Putamen (tissue), 1 donor: ENCODE results near the gene MAPK8.

Source experiments
- DNase-seq: peaks from one replicate; pipeline ENCODE4 v3.0.0-alpha.2; 2016; ENCODE audit warnings: low spot score

The MAPK8 gene

DNA sequence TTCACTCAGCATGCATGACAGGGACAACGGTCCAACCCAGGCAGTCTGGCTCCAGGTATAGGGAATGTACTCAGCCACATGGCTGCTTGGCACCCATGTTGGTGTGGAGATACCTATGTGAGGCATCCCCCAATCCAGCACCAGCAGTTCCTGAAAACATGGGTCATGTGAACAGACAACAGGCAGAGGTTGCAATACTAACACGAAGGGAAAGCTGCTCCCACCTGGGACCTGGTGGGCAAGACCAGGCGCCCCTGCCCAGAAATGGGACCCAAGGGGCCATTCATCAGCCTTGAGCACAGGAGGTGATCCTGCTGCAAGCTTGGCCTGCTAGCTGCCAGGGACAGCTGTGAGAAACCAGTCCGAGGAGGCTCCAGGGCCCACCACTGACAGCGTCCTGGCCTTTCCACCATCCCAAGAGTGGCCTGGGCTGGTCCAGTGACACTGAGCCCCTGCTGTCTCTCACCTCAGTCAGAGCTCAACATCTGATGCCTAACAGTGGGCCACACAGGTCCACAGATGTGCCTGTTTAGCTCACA, 156.1 kb downstream of the MAPK8 start:
- DNase-seq = no peak

- no peak for DNase-seq
Observed at GRCh38 chr10:48463318-48464003, 157.0 kb downstream of the MAPK8 start.

- DNase-seq = no peak
Observed at GRCh38 chr10:48464121-48464870, 157.8 kb downstream of the MAPK8 start.

- DNase-seq = peak; percentile 49
Observed at GRCh38 chr10:48464871-48465736, 158.6 kb downstream of the MAPK8 start.

DNA sequence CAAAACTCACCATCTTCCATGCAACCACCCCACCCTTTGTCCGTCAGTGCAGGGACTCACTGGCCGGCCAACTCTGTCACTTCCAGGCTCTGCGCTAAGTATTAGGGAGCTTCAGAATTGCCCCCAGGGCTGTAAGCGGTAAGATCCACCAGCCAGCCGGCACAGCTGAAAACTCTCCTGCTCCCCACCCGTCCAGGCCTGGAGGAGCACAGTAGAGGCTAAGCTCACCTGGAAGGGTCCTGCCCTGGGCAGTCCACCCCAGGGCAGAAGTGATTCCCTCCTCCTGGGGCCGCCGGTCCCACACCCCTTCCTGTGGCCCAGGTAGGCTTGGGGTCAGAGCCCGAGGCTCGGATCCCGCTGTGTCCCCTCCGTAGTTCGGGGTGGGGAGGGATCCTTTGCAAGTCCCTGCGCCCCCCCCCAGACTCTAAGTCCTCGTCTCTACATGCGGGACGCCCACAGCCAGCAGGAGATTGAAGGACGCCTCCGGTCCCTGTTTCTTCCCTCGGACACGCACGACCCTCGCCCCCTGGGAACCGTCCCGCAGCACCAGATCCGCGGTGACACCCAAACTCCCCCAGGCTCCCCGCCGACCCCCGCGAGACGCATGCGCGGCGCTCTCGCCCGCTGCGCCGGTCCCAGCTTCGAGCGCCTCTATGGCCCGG, 159.5 kb downstream of the MAPK8 start:
- DNase-seq = no peak

DNA sequence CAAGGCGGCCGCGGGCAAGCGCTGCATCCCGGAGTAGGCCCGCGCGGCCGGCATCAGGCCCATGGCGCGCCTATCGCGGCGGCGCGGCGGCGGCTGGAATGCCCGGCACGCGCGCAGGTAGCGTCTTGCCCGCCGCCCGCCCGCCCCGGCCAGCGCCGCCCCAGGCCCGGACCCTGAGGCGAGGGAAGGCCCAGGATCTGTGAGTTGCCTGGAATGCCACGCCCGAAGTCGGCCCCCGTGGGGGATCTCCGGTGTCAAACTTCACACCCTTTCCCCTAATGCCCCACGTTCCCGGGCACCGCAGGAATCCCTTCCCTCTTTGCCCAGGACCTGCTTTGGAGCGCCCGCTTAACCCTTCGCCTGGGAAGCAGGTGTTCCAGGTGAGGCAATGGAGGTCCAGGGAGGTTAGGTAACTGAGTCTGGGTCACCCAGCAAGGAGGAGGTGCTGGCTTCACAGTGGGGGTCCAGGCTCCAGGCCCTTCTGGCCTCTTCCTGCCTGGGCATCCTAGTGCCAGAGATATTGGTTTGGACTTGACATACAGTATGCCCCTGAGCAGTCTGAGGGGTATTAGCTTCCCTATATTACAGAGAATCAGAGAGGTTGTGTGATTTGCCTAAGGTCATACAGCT, 160.2 kb downstream of the MAPK8 start:
- DNase-seq = no peak

DNA sequence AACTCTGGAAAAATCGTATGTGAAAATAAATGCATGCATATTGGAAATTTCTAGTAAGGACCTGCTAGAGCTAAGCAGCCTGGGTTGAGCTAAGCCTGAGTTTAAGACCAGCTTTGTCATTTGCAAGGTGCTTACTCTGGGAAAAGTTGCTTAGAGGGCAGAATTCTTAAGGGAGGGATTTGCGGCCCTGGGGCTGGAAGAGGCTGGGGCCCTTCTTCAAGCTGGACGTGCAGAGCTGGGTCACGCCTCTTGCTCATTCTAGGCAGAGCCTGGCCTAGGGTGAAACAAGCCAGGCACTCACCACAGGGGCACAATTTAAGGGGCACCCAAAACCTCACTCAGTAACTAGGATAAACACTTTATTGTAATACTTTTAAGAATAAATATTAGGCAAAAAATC, 161.2 kb downstream of the MAPK8 start:
- no peak for DNase-seq

DNA sequence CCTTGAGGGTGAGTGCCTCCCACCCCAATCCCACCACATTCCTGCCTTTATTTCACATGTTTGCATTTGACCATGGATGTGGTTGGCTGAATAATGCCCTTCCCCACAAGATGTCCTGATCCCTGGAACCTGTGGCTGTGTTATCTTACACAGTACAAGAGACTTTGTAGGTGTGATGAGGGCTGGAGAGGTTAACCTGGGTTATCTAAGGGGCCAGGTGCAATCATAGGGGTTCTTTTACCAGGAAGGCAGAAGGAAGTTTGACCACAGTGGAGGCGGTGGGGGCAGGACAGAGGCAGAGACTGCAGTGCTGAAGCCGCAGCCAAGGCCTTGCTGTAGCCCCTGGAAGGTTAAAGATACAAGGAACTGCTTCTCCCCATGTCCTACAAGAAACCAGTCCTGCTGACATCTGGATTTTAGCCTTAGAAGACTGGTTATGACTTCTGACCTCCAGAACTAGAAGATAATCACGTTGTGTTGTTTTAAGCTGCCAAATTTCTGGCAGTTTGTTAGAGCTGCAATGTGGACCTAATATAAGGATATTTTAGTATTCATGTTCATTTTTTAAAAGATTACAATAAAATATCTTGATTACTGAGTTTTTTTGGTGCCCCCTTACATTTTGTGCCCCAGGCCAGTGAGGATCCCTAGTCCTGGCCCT, 161.8 kb downstream of the MAPK8 start:
- no peak for DNase-seq

DNA sequence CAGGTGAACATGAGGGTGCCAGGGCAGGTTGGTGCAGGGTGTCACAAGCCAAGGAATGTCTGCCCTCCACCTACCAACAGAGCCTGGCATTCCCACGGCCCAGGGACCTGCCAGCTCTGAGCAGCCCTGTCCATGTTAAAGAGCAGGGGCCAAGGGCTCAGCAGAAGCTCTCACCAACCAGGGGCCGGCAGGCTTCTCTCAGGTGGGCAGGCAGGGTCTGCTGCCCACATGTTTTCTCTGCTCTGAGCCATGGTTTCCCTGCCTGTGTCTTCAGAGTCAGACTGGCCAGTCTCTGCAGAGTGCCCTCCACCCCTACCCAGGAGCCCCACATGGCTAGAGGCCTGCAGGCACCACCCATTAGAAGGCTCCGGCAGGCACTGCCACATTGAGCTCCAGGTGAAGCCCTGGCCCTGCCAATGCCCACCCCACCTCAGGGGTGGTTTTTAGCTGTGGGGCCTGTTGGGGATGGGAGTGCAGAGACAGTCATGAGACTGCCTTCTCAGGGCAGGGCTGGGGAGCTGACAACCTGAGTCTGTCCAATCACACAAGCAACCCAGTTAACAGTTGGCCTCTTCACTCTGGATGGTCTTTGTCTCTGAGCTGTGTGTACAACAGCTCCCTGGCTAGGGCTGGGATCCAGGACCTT, 162.5 kb downstream of the MAPK8 start:
- no peak for DNase-seq

GRCh38 chr10:48469516-48470020, 163.1 kb downstream of the MAPK8 start:
- DNase-seq = no peak

DNA sequence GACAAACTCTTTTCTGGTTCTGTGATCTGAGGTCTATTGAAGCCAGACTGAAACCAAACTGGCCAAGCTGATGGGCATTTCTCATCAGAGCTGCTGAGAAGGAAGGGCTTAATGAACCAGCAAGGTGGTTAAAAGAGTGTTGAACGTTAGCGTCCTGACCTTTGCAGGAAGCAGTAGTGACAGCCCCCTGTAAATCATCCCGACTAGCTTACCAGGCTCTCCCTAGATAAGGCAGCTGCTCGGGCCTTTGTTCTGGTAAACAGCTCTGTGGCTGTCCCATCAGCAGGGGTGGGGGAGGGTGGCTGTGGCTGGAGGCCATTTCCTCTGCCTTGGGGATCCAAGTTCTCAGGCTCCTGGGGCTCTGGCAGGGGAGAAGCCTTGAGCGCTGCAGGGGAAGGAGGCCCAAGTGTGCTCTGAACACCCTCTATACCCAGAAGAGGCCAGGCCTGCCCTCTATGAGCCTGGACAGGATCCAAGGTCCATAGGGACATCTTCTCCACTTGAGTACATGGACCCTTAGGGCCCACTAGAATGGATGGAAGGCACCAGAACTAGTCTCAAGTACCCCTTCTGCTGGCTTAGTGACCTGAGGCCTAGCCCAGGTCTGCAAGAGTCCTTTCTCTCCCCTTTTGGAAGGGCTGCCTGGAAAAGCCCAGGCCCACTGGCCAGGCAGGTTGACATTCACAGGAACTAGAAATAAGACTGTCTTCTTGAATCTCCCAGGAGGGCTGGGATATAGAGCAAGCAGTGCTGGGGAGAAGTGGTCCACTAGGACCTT, 163.8 kb downstream of the MAPK8 start:
- peak; percentile 54 for DNase-seq

- DNase-seq = no peak
Observed at GRCh38 chr10:48470893-48471805, 164.7 kb downstream of the MAPK8 start.

DNA sequence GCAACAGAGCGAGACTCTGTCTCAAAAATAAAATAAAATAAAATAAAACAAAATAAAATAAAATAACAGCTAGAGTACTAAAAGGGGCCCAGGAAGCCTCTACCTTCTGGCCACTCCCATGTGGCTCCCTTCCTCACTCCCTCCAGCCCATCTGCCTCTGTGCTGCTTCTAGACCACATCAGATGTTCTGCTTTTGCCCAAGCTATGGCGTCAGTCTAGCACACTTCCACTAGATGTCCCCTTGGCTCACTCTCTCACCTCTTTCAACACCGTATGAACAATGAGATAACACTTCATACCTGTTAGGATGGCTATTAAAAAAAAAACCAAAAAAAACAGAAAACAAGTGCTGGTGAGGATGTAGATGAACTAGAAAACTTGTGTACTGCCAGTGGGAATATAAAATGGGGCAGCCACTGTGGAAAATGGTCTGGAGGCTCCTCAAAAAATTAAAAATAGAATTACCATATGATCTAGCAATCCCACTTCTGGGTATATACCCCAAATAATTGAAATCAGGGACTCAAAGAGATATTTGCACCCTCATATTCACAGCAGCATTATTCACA, 166.1 kb downstream of the MAPK8 start:
- DNase-seq = no peak

DNA sequence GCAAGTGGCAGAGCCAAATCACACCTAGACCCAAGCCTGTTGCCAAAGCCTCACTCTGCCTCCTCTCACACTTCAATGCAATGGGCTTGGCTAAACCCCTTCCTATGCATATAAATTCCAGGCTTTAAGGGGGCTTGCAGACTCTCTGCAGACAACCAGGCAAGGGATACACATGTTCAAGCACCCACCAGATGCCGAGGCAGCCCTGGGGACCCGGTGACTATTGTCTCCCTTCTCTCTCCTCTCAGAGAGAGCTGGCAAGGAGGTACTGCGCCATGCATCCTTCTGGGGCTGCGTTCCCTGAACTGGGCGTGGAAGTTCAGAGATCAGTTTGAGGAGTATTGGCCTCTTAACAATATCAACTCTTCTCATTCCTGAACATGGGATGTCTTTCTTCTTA, 167.2 kb downstream of the MAPK8 start:
- DNase-seq = no peak

DNA sequence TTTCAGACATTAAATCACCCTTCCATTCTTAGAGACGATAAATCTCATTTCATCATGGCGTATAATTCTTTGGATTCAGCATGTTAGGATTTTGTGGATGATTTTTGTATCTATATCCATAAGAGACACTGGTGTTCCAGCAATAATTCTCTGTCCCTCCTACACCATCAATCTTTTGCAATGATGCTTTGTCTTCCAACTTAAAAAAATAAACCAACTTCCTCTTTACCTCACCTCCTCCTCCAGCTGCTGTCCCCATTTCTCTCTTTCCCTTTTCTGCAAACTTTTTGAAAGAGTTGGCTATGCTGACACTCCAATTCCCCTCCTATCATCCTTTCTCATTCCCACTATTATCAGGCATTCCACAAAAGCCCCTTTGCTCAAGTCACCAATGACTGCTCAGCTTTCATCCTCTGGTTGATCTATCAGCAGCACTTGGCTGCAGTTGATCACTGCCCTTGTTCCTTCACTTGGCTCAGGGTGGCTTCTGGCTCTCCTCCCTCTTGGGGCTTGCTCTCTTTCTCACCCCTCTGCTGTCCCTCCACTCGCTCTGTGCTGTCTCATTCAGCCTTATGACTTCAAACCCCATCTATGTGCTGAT, 168.4 kb downstream of the MAPK8 start:
- no peak for DNase-seq

- no peak for DNase-seq
Observed at GRCh38 chr10:48475943-48476278, 169.4 kb downstream of the MAPK8 start.

DNA sequence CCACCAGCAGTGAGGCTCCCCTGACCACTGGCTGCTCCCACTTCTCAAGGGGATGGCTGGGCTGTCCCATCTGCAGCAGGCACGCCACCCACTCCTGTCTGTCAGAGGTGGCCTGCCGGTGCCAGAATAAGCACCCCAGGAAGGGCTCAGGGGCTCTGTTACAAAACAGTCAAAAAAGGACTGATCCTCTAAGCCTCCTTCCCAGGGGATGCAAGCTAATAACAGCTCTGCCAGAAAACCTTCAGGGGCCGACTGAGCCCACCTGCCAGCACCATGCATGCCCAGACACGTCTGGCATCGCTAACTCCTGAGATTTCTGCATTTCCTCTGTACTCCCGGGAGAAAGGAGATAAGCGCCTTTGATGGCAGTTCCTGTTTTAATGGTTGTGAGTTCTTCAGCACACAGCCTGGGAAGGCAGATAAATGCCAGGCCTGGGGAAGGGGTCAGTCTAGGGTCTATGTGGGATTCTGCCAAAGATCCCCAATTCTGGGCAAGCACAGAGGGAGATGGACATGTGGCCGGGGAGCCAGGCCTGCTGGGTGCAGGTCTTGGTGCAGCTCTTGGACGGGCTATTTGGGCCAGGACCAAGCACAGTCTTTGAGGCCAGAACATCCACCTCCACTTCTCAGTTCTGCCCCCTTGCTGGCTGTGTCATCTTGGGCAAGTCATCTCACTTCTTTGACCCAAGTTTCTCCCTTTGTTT, 170.0 kb downstream of the MAPK8 start:
- no peak for DNase-seq
